Lung (tissue), 12 donors: ENCODE results near the gene EXOSC6. TPM values are rescaled to one million over a fixed set of nuclear protein-coding genes. Genes with fewer than 3 reads are reported as not detected.
A peak's percentile ranks its signal among the peaks of the same experiment; 100 is the strongest.
"Not testable (repeated sequence)": the region's sequence is repeated elsewhere in the genome, so short reads cannot be mapped to it uniquely, and the experiment has no call there.

Experiments used
- ATAC-seq: fragments of 200-7000 bp; cut with Tn5 transposase; one replicate; pipeline ENCODE4 v1.9.1; 2020; ENCODE audit warnings: moderate number of reproducible peaks; ENCODE audit not compliant: insufficient read depth, low FRiP score
- DNase-seq, 3 donors: peaks; one replicate each; pipeline ENCODE4 v3.0.0-alpha.2; 2013 to 2017
- H3K27ac ChIP-seq, 2 donors: one replicate each; pipeline ENCODE4 v1.5.1; 2013; ENCODE audit warnings: mild to moderate bottlenecking in 2 of 2, moderate library complexity in 2 of 2, control low read depth in 1 of 2, inconsistent platforms in 1 of 2, low read depth in 1 of 2, low read length in 1 of 2
- H3K27me3 ChIP-seq, 3 donors: one replicate each; pipeline ENCODE4 v1.5.1; 2013; ENCODE audit warnings: low read length in 2 of 3; ENCODE audit not compliant: control insufficient read depth in 3 of 3, insufficient read depth in 3 of 3
- H3K36me3 ChIP-seq, 4 donors: one replicate each; pipeline ENCODE4 v1.5.1; 2013; ENCODE audit warnings: low read length in 4 of 4, mild to moderate bottlenecking in 1 of 4, moderate library complexity in 1 of 4; ENCODE audit not compliant: control insufficient read depth in 4 of 4, insufficient read depth in 4 of 4
- H3K4me1 ChIP-seq, 5 donors: one replicate each; pipeline ENCODE4 v1.5.1; 2013; ENCODE audit warnings: low read length in 5 of 5, mild to moderate bottlenecking in 2 of 5, moderate library complexity in 1 of 5; ENCODE audit not compliant: control insufficient read depth in 5 of 5, insufficient read depth in 5 of 5
- H3K4me3 ChIP-seq: one replicate; pipeline ENCODE4 v1.5.1; 2013; ENCODE audit warnings: mild to moderate bottlenecking, control low read depth, moderate library complexity
- H3K9ac ChIP-seq, 2 donors: one replicate each; pipeline ENCODE4 v1.5.1; 2013; ENCODE audit warnings: low read length in 2 of 2, control low read depth in 1 of 2; ENCODE audit not compliant: insufficient read depth in 1 of 2
- H3K9me3 ChIP-seq, 4 donors: one replicate each; pipeline ENCODE4 v1.5.1; 2013; ENCODE audit warnings: low read length in 3 of 4, mild to moderate bottlenecking in 1 of 4, moderate library complexity in 1 of 4; ENCODE audit not compliant: control insufficient read depth in 4 of 4, insufficient read depth in 3 of 4
- WGBS, 2 donors: extraction: QIAGEN DNeasy Blood & Tissue Kit; methylation state at CpG; one replicate each; pipeline ENCODE4 v1.1.7; 2013; 5-methylcytosine and 5-hydroxymethylcytosine counted together
- polyA plus RNA-seq, 2 donors: library from polyadenylated mRNA; stranded (reverse); fragments of 200-250 nt; gene quantifications; one replicate each; pipeline ENCODE4 v1.2.1, GENCODE V29; 2013
- total RNA-seq, 2 donors: library from RNA; depleted of rRNA in 1 of 2; stranded (reverse); fragments of >200 nt in 1 of 2; gene quantifications; one replicate each; pipeline ENCODE4 v1.2.1, GENCODE V29; 2014 to 2021
- TF ChIP-seq, protein P1 (sequence below): IDR thresholded peaks from 2 replicates; pipeline ENCODE4 v1.5.1; 2012; ENCODE audit warnings: mild to moderate bottlenecking; ENCODE audit errors: control extremely low read depth, extremely low read depth
- donor health status: control.
- donor health status: control.
- donor health status: Bipolar disorder and iron deficiency.
- donor health status: healthy.
- donor health status: DM: yes; HTN: yes; CAD: no.

The EXOSC6 gene
- total and polyA plus RNA-seq, 4 donors = 7.1 to 28.0 (median 22.7) TPM

DNA sequence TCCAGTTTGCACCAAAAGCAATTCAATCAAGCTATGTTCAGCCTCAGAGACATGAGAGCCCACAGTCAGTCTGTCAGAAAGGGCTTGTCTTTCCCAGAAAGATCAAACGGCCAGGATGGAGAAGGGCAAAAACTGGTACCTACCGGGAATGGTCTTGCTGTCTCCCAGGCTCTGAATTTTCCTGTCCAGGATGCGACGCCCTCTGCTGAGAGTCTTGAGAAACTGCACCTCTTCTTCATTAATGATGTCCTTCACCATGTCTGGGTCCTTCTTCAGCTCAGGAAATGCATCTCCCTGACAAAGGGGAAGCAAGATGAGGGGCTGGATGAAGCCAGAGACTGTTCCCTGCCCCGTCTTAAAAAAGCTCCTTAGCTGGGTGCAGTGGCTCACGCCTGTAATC, 15.8 kb upstream of the EXOSC6 start:
- no peak overlapping the region for H3K4me3 ChIP-seq
- whole genome bisulfite sequencing, 2 donors = 47 to 49% methylated on average over 6 of the region's 6 CpGs
- H3K9ac ChIP-seq = no peak overlapping the region
- H3K4me1 ChIP-seq = no peaks in the 10 kb centered on the region
- H3K36me3 ChIP-seq = peaks cover 40 to 68% (median 54%) of the 10 kb centered on the region in 4 donors
- ATAC-seq (no peak), DNase-seq (peak; percentile 26 to 32 (median 28))
- H3K27me3 ChIP-seq = no peaks in the 10 kb centered on the region
- TF ChIP-seq, protein P1, sequence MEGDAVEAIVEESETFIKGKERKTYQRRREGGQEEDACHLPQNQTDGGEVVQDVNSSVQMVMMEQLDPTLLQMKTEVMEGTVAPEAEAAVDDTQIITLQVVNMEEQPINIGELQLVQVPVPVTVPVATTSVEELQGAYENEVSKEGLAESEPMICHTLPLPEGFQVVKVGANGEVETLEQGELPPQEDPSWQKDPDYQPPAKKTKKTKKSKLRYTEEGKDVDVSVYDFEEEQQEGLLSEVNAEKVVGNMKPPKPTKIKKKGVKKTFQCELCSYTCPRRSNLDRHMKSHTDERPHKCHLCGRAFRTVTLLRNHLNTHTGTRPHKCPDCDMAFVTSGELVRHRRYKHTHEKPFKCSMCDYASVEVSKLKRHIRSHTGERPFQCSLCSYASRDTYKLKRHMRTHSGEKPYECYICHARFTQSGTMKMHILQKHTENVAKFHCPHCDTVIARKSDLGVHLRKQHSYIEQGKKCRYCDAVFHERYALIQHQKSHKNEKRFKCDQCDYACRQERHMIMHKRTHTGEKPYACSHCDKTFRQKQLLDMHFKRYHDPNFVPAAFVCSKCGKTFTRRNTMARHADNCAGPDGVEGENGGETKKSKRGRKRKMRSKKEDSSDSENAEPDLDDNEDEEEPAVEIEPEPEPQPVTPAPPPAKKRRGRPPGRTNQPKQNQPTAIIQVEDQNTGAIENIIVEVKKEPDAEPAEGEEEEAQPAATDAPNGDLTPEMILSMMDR = peak; percentile 30
- no peaks in the 10 kb centered on the region for H3K9me3 ChIP-seq
- no peak overlapping the region for H3K27ac ChIP-seq

DNA sequence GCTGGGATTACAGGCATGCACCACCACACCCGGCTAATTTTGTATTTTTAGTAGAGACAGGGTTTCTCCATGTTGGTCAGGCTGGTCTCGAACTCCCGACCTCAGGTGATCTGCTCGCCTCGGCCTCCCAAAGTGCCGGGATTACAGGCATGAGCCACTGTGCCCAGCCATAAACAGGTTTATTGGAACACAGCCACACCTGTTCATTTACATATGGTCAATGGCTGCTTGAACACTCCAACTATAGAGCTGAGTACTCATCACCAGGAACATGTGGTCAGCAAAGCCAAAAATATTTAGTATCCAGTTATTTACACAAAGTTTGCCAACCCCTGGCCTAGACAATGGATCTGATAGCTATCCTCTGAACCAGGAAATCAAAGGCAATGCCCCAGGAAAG, 8.2 kb upstream of the EXOSC6 start:
- peaks cover 44 to 72% (median 48%) of the 10 kb centered on the region in 4 donors for H3K36me3 ChIP-seq
- not testable (repeated sequence) for H3K4me1 ChIP-seq, ATAC-seq, DNase-seq, H3K9ac ChIP-seq, H3K27me3 ChIP-seq, H3K4me3 ChIP-seq, H3K9me3 ChIP-seq, H3K27ac ChIP-seq
- WGBS, 2 donors = 94 to 100% methylated on average over 4 to 5 of the region's 6 CpGs

DNA sequence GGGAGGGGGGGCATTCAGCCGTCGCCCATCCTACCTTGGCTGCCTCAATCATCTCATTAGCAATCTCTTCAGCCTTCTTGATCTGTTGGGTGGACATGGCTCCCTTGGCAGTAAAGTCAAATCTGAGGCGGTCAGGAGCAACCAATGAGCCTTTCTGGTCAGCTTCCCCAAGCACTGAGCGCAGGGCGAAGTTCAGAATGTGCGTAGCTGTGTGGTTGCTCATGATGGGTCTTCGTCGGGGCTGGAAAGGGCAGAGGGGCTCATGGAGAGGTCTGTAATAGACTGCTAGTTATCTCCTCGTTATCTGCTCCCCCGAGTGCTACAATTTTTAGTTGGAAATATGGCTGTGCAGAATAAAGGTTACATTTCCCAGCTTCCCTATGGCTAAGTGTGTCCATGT, 7.2 kb upstream of the EXOSC6 start:
- H3K36me3 ChIP-seq = peaks cover 40 to 76% (median 43%) of the 10 kb centered on the region in 4 donors
- no peak overlapping the region for H3K27ac ChIP-seq
- H3K9ac ChIP-seq = no peak overlapping the region
- TF ChIP-seq, protein P1 = no peak
- ATAC-seq = no peak
- no peaks in the 10 kb centered on the region for H3K4me1 ChIP-seq
- no peak for DNase-seq
- no peak overlapping the region for H3K4me3 ChIP-seq
- 97 to 98% methylated on average over 10 of the region's 10 CpGs for WGBS, 2 donors
- H3K27me3 ChIP-seq = no peaks in the 10 kb centered on the region
- H3K9me3 ChIP-seq = no peaks in the 10 kb centered on the region

DNA sequence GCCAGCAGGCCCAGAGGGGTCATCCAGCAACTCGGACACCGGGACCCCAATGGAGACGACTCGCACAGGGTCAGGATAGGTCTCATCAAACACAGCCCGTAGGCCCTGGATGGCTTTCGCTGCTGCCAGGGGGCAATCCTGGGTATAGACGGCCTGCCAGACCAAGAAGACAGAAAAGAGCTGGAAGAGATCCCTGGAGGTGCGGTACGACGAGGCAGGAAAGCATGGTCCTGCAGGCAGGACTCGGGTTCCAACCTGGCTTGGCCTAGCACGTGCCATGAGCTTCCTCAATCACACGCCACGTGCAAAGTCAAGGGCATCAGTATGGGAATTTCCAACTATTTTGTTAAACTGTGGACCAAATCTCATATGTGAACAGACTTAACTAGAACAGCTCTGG, 6.3 kb upstream of the EXOSC6 start:
- TF ChIP-seq, protein P1 = no peak
- no peak for ATAC-seq
- no peaks in the 10 kb centered on the region for H3K27me3 ChIP-seq
- no peak for DNase-seq
- 96 to 97% methylated on average over 14 of the region's 14 CpGs for WGBS, 2 donors
- H3K27ac ChIP-seq = no peak overlapping the region
- H3K9ac ChIP-seq = no peak overlapping the region
- H3K36me3 ChIP-seq = peaks cover 39 to 78% (median 44%) of the 10 kb centered on the region in 4 donors
- H3K4me3 ChIP-seq = no peak overlapping the region
- H3K9me3 ChIP-seq = no peaks in the 10 kb centered on the region
- no peaks in the 10 kb centered on the region for H3K4me1 ChIP-seq
